Mucosa of stomach (tissue), 1 donor: ENCODE results near the gene SIPA1.
"Not testable (repeated sequence)": the region's sequence is repeated elsewhere in the genome, so short reads cannot be mapped to it uniquely, and the experiment has no call there.

ENCODE experiments used
- H3K27me3 ChIP-seq: one replicate; pipeline ENCODE4 v1.7.0; 2013; ENCODE audit warnings: mild to moderate bottlenecking, low read length; ENCODE audit not compliant: control insufficient read depth, insufficient read depth
- H3K36me3 ChIP-seq: one replicate; pipeline ENCODE4 v1.7.0; 2013; ENCODE audit warnings: low read length; ENCODE audit not compliant: control insufficient read depth, insufficient read depth
- H3K4me1 ChIP-seq: one replicate; pipeline ENCODE4 v1.7.0; 2013; ENCODE audit warnings: mild to moderate bottlenecking, low read length; ENCODE audit not compliant: control insufficient read depth, insufficient read depth
- H3K4me3 ChIP-seq: one replicate; pipeline ENCODE4 v1.7.0; 2013; ENCODE audit warnings: low read length
- H3K9ac ChIP-seq: one replicate; pipeline ENCODE4 v1.7.0; 2013; ENCODE audit warnings: mild to moderate bottlenecking, low read length, moderate library complexity
- H3K9me3 ChIP-seq: one replicate; pipeline ENCODE4 v1.7.0; 2013; ENCODE audit warnings: mild to moderate bottlenecking, low read length, moderate library complexity; ENCODE audit not compliant: control insufficient read depth
- donor health status: Pancreatic carcinoma.

SIPA1 gene

DNA sequence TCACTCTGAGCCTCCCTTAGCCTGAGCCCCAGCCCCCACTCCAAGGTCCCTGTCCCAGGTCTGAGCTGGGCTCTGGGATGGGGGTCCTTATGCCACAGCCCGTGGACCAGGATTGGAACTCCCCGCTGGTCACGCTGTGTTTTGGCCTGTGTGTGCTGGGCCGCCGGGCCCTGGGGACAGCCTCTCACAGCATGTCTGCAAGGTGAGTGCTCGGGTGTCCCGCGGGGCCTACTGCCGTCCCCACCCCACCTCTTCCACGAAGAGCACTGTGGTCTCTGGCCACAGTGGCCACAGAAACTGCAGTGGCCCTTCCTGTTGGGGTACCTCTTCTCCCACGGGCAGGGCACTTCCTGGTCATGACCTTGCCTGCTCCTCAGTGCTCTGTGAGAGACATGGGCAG lies 3.5 kb upstream of the SIPA1 start:
- H3K4me3 ChIP-seq: no peak overlapping the region
- H3K9me3 ChIP-seq: no peaks in the 10 kb centered on the region

GRCh38 chr11:65634905-65635731 lies 2.8 kb upstream of the SIPA1 start:
- H3K9ac ChIP-seq: no peak overlapping the region
- peaks cover 19% of the 10 kb centered on the region for H3K4me1 ChIP-seq
- no peaks in the 10 kb centered on the region for H3K9me3 ChIP-seq
- no peak overlapping the region for H3K4me3 ChIP-seq
- peaks cover 13% of the 10 kb centered on the region for H3K36me3 ChIP-seq
- H3K27me3 ChIP-seq: no peaks in the 10 kb centered on the region

More for the DNA sequence above, 3.5 kb upstream of the SIPA1 start:
- Histone ChIP-seq H3K27me3 (no peaks in the 10 kb centered on the region), H3K36me3 (peaks cover 18% of the 10 kb centered on the region), H3K9ac (no peak overlapping the region), H3K4me1 (peaks cover 19% of the 10 kb centered on the region)

DNA sequence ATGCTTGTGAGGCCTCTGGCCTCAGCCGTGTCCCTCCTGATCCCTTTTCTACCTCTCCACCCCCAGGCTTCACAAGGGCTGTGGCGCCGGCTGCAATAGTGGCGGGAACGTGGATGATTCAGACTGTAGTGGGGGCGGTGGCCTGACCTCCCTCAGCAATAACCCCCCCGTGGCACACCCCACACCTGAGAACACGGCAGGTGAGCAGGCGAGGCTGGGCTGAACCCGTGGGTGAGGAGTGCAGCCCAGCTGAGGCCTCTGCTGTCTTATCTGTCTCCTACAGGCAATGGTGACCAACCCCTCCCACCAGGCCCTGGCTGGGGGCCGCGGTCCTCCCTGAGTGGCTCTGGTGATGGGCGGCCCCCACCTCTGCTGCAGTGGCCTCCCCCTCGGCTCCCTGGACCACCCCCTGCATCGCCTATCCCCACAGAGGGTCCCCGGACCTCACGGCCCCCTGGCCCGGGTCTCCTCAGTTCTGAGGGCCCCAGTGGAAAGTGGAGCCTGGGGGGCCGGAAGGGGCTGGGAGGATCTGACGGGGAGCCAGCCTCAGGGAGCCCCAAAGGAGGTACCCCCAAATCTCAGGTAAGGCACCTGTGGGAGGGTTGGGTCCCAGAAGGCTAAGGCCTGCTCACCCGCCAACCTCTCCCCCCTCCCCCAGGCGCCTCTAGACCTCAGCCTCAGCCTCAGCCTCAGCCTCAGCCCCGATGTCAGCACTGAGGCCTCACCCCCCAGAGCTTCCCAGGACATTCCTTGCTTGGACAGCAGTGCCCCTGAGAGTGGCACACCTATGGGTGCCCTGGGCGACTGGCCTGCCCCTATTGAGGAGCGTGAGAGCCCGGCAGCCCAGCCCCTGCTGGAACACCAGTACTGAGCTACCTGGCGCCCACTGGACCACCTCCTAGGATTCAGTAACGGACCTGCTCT lies 1.5 kb upstream of the SIPA1 start:
- Histone ChIP-seq H3K9ac (no peak overlapping the region), H3K9me3 (no peaks in the 10 kb centered on the region)

GRCh38 chr11:65637032-65637557 lies 806 bp upstream of the SIPA1 start:
- Histone ChIP-seq H3K36me3 (peaks cover 13% of the 10 kb centered on the region), H3K4me1 (peaks cover 26% of the 10 kb centered on the region), H3K4me3 (no peak overlapping the region), H3K9me3 (no peaks in the 10 kb centered on the region), H3K27me3 (peaks cover 4% of the 10 kb centered on the region), H3K9ac (peak overlapping the region; percentile 47)

More for the DNA sequence above, 1.5 kb upstream of the SIPA1 start:
- Histone ChIP-seq H3K4me3 (no peak overlapping the region), H3K36me3 (peaks cover 13% of the 10 kb centered on the region), H3K4me1 (peaks cover 21% of the 10 kb centered on the region), H3K27me3 (no peaks in the 10 kb centered on the region)

GRCh38 chr11:65639228-65639597 lies 1.3 kb downstream of the SIPA1 start:
- peaks cover 26% of the 10 kb centered on the region for H3K4me1 ChIP-seq
- H3K9me3 ChIP-seq, H3K4me3 ChIP-seq, H3K27me3 ChIP-seq: not testable (repeated sequence)
- peak overlapping the region; percentile 47 for H3K9ac ChIP-seq
- H3K36me3 ChIP-seq: peaks cover 13% of the 10 kb centered on the region

DNA sequence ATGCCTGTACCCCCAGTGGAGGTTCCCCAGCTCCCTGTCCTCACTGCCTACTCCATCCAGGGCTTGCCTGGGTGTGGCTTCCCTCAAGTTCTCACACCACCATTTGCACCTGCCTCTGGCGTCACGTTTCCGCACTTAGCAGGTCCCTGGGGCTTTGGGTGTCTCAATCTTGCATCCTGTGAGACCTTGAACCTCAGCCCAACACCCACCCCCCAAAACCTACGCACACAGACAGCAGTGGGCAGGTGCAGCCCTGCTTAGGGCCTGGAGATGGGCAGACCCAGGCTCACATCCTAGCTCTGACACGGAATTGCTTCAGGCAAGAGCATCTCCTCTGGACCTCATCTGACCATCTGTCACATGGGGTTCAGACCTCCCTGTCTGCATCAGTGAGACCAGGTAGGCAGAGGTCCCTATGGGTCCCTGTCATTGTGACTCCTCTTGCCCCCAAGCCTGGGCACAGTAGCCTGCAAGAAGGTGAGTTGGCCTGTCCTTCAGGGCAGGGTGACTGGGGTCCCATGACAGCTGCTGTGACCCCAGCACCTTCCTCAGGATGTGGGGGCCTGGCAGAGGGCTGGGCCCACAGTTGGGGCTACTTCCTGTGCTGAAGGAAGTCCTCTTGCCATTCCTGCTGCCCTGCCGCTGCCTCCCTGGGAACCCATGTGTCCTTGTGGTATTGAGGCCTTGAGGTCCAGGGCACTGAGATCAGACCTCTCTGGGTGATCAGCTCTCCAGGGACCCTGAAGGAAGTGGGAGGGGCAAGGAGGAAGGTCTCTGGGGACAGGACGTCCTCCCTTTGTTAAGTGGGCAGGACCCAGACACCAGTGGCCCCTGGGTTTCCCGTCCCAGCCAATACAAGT lies 2.0 kb downstream of the SIPA1 start:
- H3K4me3 ChIP-seq: no peak overlapping the region
- H3K9me3 ChIP-seq: no peaks in the 10 kb centered on the region
- H3K27me3 ChIP-seq: peaks cover 4% of the 10 kb centered on the region
- peaks cover 26% of the 10 kb centered on the region for H3K4me1 ChIP-seq
- H3K36me3 ChIP-seq: peaks cover 9% of the 10 kb centered on the region
- H3K9ac ChIP-seq: no peak overlapping the region

GRCh38 chr11:65640483-65641296 lies 2.8 kb downstream of the SIPA1 start:
- peaks cover 4% of the 10 kb centered on the region for H3K27me3 ChIP-seq
- no peak overlapping the region for H3K9ac ChIP-seq

GRCh38 chr11:65641297-65642013 lies 3.6 kb downstream of the SIPA1 start:
- Histone ChIP-seq H3K36me3 (no peaks in the 10 kb centered on the region), H3K9me3 (no peaks in the 10 kb centered on the region), H3K27me3 (peaks cover 4% of the 10 kb centered on the region), H3K4me1 (peaks cover 26% of the 10 kb centered on the region), H3K9ac (no peak overlapping the region), H3K4me3 (no peak overlapping the region)

More at GRCh38 chr11:65640483-65641296, 2.8 kb downstream of the SIPA1 start:
- no peak overlapping the region for H3K4me3 ChIP-seq
- peaks cover 3% of the 10 kb centered on the region for H3K36me3 ChIP-seq
- peaks cover 26% of the 10 kb centered on the region for H3K4me1 ChIP-seq
- H3K9me3 ChIP-seq: no peaks in the 10 kb centered on the region

DNA sequence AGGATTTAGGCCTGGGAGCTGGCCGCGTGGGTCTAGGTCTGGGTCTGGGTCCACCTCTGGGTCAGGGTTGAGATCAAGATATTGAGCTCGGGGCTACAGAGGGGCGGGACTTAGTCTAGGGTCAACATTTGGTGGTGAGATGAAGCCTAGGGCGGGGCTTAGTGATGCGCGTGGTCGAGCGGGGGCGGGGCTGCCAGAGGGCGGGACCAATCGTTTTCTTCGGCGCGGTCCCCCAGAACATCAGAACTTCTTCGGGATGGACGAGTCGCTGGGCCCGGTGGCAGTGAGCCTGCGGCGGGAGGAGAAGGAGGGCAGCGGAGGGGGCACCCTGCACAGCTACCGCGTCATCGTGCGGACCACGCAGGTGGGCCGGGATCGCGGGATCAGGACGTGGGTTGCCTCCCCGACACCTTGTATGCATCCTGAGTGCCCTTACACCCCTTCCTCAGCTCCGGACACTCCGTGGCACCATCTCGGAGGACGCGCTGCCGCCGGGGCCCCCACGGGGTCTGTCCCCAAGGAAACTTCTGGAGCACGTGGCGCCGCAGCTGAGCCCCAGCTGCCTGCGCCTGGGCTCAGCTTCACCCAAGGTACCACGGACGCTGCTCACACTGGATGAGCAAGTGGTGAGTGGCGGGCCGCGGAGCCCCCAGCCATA lies 4.2 kb downstream of the SIPA1 start:
- Histone ChIP-seq H3K9me3 (no peaks in the 10 kb centered on the region), H3K27me3 (peaks cover 4% of the 10 kb centered on the region), H3K9ac (no peak overlapping the region), H3K4me3 (no peak overlapping the region), H3K36me3 (no peaks in the 10 kb centered on the region), H3K4me1 (peaks cover 26% of the 10 kb centered on the region)

DNA sequence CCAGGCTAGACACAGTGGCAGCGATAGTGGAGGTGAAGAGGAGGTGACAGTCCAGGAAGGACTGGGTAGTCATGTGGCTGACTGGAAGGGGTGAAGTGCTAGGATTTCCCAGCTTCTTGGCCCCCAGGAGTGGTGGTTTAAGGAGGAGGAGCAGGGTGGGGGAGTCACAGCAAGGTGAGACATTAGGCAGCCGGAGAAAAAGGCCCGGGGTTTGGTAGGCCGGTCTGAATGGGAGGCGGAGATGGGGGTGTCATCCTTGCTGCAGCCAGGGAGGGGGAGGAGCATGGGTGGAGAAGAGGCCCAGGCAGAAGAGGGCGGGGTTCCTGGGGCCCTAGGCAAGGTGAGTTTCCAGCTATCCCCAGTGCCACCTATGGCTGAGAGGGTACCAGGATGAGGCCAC lies 6.1 kb downstream of the SIPA1 start:
- Histone ChIP-seq H3K4me1 (peaks cover 10% of the 10 kb centered on the region), H3K9me3 (no peaks in the 10 kb centered on the region), H3K36me3 (no peaks in the 10 kb centered on the region), H3K4me3 (no peak overlapping the region), H3K9ac (no peak overlapping the region), H3K27me3 (peaks cover 4% of the 10 kb centered on the region)
